Dendritic cell treated with granulocyte-macrophage colony-stimulating factor and Interleukin-4, amounts not matched to agents 40 ng/mL and 50 ng/mL, for 4 days (primary cell): Measurements from ENCODE around the gene PTPRE.

ENCODE experiments used
- H3K27ac Mint-ChIP-seq: one replicate; pipeline ENCODE4 v1.8.0; 2022; ENCODE audit warnings: mild to moderate bottlenecking, mixed read lengths
- H3K27me3 Mint-ChIP-seq: one replicate; pipeline ENCODE4 v1.8.0; 2022; ENCODE audit warnings: mild to moderate bottlenecking, mixed read lengths
- H3K36me3 Mint-ChIP-seq: one replicate; pipeline ENCODE4 v1.8.0; 2022; ENCODE audit warnings: low read depth, mixed read lengths
- H3K4me1 Mint-ChIP-seq: one replicate; pipeline ENCODE4 v1.8.0; 2022; ENCODE audit warnings: low read depth, mixed read lengths
- H3K4me3 Mint-ChIP-seq: one replicate; pipeline ENCODE4 v1.8.0; 2022; ENCODE audit warnings: mild to moderate bottlenecking, moderate library complexity, mixed read lengths
- H3K9me3 Mint-ChIP-seq: one replicate; pipeline ENCODE4 v1.8.0; 2022; ENCODE audit warnings: mixed read lengths
- intact Hi-C: fragments of 100-400 bp; cut with micrococcal nuclease; formaldehyde crosslinking; loops from one replicate; pipeline ENCODE4 v1.15.0; 2022

Gene PTPRE

GRCh38 chr10:128116187-128116586 lies 209.3 kb downstream of the PTPRE start:
- H3K27ac Mint-ChIP-seq: no peak overlapping the region
- H3K27me3 Mint-ChIP-seq: no peaks in the 10 kb centered on the region
- H3K9me3 Mint-ChIP-seq: no peaks in the 10 kb centered on the region

GRCh38 chr10:128116851-128117615 lies 210.1 kb downstream of the PTPRE start:
- H3K4me3 Mint-ChIP-seq: no peak overlapping the region
- H3K9me3 Mint-ChIP-seq: no peaks in the 10 kb centered on the region
- no peak overlapping the region for H3K27ac Mint-ChIP-seq
- no peaks in the 10 kb centered on the region for H3K36me3 Mint-ChIP-seq
- no peaks in the 10 kb centered on the region for H3K27me3 Mint-ChIP-seq
- intact Hi-C loops: no loop called here
- H3K4me1 Mint-ChIP-seq: peaks cover 21% of the 10 kb centered on the region

More at GRCh38 chr10:128116187-128116586, 209.3 kb downstream of the PTPRE start:
- no peaks in the 10 kb centered on the region for H3K36me3 Mint-ChIP-seq
- H3K4me3 Mint-ChIP-seq: no peak overlapping the region
- H3K4me1 Mint-ChIP-seq: peaks cover 29% of the 10 kb centered on the region
- intact Hi-C loops: no loop called here

- H3K36me3 Mint-ChIP-seq: no peaks in the 10 kb centered on the region
- no peak overlapping the region for H3K27ac Mint-ChIP-seq
- intact Hi-C loops: no loop called here
- peaks cover 2% of the 10 kb centered on the region for H3K27me3 Mint-ChIP-seq
- H3K9me3 Mint-ChIP-seq: no peaks in the 10 kb centered on the region
- H3K4me3 Mint-ChIP-seq: no peak overlapping the region
- peaks cover 32% of the 10 kb centered on the region for H3K4me1 Mint-ChIP-seq
Measured at GRCh38 chr10:128121750-128122412, 215.0 kb downstream of the PTPRE start.

- Mint-ChIP-seq H3K27ac (no peak overlapping the region), H3K36me3 (no peaks in the 10 kb centered on the region), H3K4me1 (peaks cover 35% of the 10 kb centered on the region), H3K9me3 (no peaks in the 10 kb centered on the region), H3K27me3 (peaks cover 2% of the 10 kb centered on the region), H3K4me3 (no peak overlapping the region)
- intact Hi-C loops: no loop called here
Measured at GRCh38 chr10:128122931-128123330, 216.0 kb downstream of the PTPRE start.

- H3K27ac Mint-ChIP-seq: no peak overlapping the region
- H3K4me1 Mint-ChIP-seq: peaks cover 35% of the 10 kb centered on the region
- H3K36me3 Mint-ChIP-seq: no peaks in the 10 kb centered on the region
- intact Hi-C loops: no loop called here
- H3K9me3 Mint-ChIP-seq: no peaks in the 10 kb centered on the region
- peaks cover 5% of the 10 kb centered on the region for H3K27me3 Mint-ChIP-seq
- H3K4me3 Mint-ChIP-seq: no peak overlapping the region
Measured at GRCh38 chr10:128123846-128124245, 216.9 kb downstream of the PTPRE start.

- peak overlapping the region; percentile 84 for H3K4me3 Mint-ChIP-seq
- no peaks in the 10 kb centered on the region for H3K9me3 Mint-ChIP-seq
- H3K27me3 Mint-ChIP-seq: peaks cover 5% of the 10 kb centered on the region
- intact Hi-C loops: loop anchor here (5.0 kb wide), 1 partner anchor 38 kb away; no protein-coding TSS in a partner anchor
- H3K27ac Mint-ChIP-seq: peak overlapping the region; percentile 62
- H3K4me1 Mint-ChIP-seq: peaks cover 35% of the 10 kb centered on the region
- H3K36me3 Mint-ChIP-seq: no peaks in the 10 kb centered on the region
Measured at GRCh38 chr10:128124813-128125403, 218.0 kb downstream of the PTPRE start.

GRCh38 chr10:128125416-128125943 lies 218.6 kb downstream of the PTPRE start:
- Mint-ChIP-seq H3K36me3 (no peaks in the 10 kb centered on the region), H3K4me3 (peak overlapping the region; percentile 84), H3K9me3 (no peaks in the 10 kb centered on the region), H3K27me3 (peaks cover 5% of the 10 kb centered on the region), H3K27ac (peak overlapping the region; percentile 62), H3K4me1 (peaks cover 35% of the 10 kb centered on the region)
- intact Hi-C loops: loop anchor here (5.0 kb wide), 1 partner anchor 38 kb away; no protein-coding TSS in a partner anchor

- H3K27ac Mint-ChIP-seq: peak within 1 kb of the TSS; percentile 62
- H3K9me3 Mint-ChIP-seq: no peaks in the 10 kb centered on the region
- intact Hi-C loops: loop anchor here (5.0 kb wide), 1 partner anchor 39 kb away; no protein-coding TSS in a partner anchor
- H3K27me3 Mint-ChIP-seq: peaks cover 5% of the 10 kb centered on the region
- H3K4me1 Mint-ChIP-seq: peaks cover 35% of the 10 kb centered on the region
- H3K4me3 Mint-ChIP-seq: peak within 1 kb of the TSS; percentile 84
- H3K36me3 Mint-ChIP-seq: no peaks in the 10 kb centered on the region
Measured at GRCh38 chr10:128125944-128126764, 219.3 kb downstream of the PTPRE start, which contains the start of gene MKI67. MKI67 (minus strand) TSS chr10:128126423; CDS start chr10:128125667, 756 bp downstream.

- no peak overlapping the region for H3K4me3 Mint-ChIP-seq
Measured at GRCh38 chr10:128128582-128128981, 221.7 kb downstream of the PTPRE start.

GRCh38 chr10:128130051-128130450 lies 223.1 kb downstream of the PTPRE start:
- Mint-ChIP-seq H3K9me3 (no peaks in the 10 kb centered on the region), H3K27me3 (peaks cover 16% of the 10 kb centered on the region), H3K36me3 (no peaks in the 10 kb centered on the region), H3K27ac (no peak overlapping the region), H3K4me3 (no peak overlapping the region), H3K4me1 (peaks cover 18% of the 10 kb centered on the region)
- intact Hi-C loops: no loop called here

More at GRCh38 chr10:128128582-128128981, 221.7 kb downstream of the PTPRE start:
- Mint-ChIP-seq H3K27ac (no peak overlapping the region), H3K27me3 (peaks cover 14% of the 10 kb centered on the region), H3K36me3 (no peaks in the 10 kb centered on the region), H3K4me1 (peaks cover 26% of the 10 kb centered on the region), H3K9me3 (no peaks in the 10 kb centered on the region)
- intact Hi-C loops: loop anchor here (5.0 kb wide), 1 partner anchor 41 kb away; no protein-coding TSS in a partner anchor
